Ishikawa (cell line): ENCODE measurements around the gene PSMA7.

Experiments used
- CEBPB ChIP-seq: IDR thresholded peaks from 2 replicates; pipeline ENCODE4 v1.6.1; 2012
- CREB1 ChIP-seq: IDR thresholded peaks from 2 replicates; pipeline ENCODE4 v1.6.1; 2012; ENCODE audit warnings: low read depth
- EP300 ChIP-seq: IDR thresholded peaks from 2 replicates; pipeline ENCODE4 v1.6.1; 2012; ENCODE audit warnings: borderline replicate concordance
- NFIC ChIP-seq: IDR thresholded peaks from 2 replicates; pipeline ENCODE4 v1.6.1; 2012
- RAD21 ChIP-seq: IDR thresholded peaks from 2 replicates; pipeline ENCODE4 v1.6.1; 2012; ENCODE audit warnings: low read depth
- TCF12 ChIP-seq: IDR thresholded peaks from 2 replicates; pipeline ENCODE4 v1.6.1; 2012; ENCODE audit warnings: low read depth
- YY1 ChIP-seq: IDR thresholded peaks from 2 replicates; pipeline ENCODE4 v1.6.1; 2012; ENCODE audit warnings: low read depth
- ZBTB7A ChIP-seq: IDR thresholded peaks from 2 replicates; pipeline ENCODE4 v1.6.1; 2012; ENCODE audit warnings: low read depth
- TF ChIP-seq, protein P1 (sequence below): IDR thresholded peaks from 2 replicates; pipeline ENCODE4 v1.6.1; 2012
- TF ChIP-seq, protein P2 (sequence below): IDR thresholded peaks from 2 replicates; pipeline ENCODE4 v1.6.1; 2012
- TF ChIP-seq, protein P3 (sequence below): IDR thresholded peaks from 2 replicates; pipeline ENCODE4 v1.6.1; 2012; ENCODE audit warnings: low read depth, mild to moderate bottlenecking

DNA sequence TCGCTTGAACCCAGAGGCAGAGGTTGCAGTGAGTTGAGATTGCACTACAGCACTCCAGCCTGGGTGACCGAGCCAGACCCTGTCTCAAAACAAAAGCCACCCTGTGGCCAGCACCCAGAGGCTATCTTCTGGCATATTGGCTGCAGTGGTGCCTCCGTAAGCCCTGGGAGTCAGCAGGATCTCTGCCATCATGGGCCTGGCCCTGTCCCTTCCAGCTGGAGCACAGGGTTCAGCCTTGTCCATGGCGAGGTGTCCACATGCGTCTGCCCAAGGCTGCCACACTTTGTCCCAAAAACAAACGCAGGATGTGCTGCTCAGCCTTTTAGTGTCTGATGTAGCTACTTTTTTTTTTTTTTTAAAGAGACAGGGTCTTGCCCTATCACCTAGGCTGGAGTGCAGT, 24.3 kb upstream of the PSMA7 start:
- TF ChIP-seq YY1 = no peak
- TF ChIP-seq NFIC = no peak
- TF ChIP-seq EP300 = no peak
- TF ChIP-seq, protein P1, sequence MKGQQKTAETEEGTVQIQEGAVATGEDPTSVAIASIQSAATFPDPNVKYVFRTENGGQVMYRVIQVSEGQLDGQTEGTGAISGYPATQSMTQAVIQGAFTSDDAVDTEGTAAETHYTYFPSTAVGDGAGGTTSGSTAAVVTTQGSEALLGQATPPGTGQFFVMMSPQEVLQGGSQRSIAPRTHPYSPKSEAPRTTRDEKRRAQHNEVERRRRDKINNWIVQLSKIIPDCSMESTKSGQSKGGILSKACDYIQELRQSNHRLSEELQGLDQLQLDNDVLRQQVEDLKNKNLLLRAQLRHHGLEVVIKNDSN = no peak
- TF ChIP-seq, protein P2, sequence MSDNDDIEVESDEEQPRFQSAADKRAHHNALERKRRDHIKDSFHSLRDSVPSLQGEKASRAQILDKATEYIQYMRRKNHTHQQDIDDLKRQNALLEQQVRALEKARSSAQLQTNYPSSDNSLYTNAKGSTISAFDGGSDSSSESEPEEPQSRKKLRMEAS = no peak
- TF ChIP-seq RAD21 = no peak
- no peak for TF ChIP-seq TCF12
- TF ChIP-seq CREB1 = no peak
- no peak for TF ChIP-seq CEBPB
- TF ChIP-seq, protein P3, sequence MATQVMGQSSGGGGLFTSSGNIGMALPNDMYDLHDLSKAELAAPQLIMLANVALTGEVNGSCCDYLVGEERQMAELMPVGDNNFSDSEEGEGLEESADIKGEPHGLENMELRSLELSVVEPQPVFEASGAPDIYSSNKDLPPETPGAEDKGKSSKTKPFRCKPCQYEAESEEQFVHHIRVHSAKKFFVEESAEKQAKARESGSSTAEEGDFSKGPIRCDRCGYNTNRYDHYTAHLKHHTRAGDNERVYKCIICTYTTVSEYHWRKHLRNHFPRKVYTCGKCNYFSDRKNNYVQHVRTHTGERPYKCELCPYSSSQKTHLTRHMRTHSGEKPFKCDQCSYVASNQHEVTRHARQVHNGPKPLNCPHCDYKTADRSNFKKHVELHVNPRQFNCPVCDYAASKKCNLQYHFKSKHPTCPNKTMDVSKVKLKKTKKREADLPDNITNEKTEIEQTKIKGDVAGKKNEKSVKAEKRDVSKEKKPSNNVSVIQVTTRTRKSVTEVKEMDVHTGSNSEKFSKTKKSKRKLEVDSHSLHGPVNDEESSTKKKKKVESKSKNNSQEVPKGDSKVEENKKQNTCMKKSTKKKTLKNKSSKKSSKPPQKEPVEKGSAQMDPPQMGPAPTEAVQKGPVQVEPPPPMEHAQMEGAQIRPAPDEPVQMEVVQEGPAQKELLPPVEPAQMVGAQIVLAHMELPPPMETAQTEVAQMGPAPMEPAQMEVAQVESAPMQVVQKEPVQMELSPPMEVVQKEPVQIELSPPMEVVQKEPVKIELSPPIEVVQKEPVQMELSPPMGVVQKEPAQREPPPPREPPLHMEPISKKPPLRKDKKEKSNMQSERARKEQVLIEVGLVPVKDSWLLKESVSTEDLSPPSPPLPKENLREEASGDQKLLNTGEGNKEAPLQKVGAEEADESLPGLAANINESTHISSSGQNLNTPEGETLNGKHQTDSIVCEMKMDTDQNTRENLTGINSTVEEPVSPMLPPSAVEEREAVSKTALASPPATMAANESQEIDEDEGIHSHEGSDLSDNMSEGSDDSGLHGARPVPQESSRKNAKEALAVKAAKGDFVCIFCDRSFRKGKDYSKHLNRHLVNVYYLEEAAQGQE = no peak
- no peak for TF ChIP-seq ZBTB7A
